IPS-18a (cell line): ENCODE measurements around the gene SECTM1.

Experiments
- H3K27ac ChIP-seq: one replicate; pipeline ENCODE4 v1.5.1; 2013; ENCODE audit warnings: low read length
- H3K27me3 ChIP-seq: one replicate; pipeline ENCODE4 v1.6.1; 2013; ENCODE audit warnings: mild to moderate bottlenecking, low read length; ENCODE audit not compliant: control insufficient read depth, insufficient read depth
- H3K36me3 ChIP-seq: one replicate; pipeline ENCODE4 v1.6.1; 2013; ENCODE audit warnings: low read depth, low read length; ENCODE audit not compliant: control insufficient read depth
- H3K4me1 ChIP-seq: one replicate; pipeline ENCODE4 v1.6.1; 2013; ENCODE audit warnings: low read depth, low read length; ENCODE audit not compliant: control insufficient read depth
- H3K4me3 ChIP-seq: one replicate; pipeline ENCODE4 v1.5.1; 2013; ENCODE audit warnings: low read length
- H3K9ac ChIP-seq: one replicate; pipeline ENCODE4 v1.6.1; 2013; ENCODE audit warnings: mild to moderate bottlenecking, low read length, moderate library complexity
- H3K9me3 ChIP-seq: one replicate; pipeline ENCODE4 v1.6.1; 2013; ENCODE audit warnings: low read depth, low read length; ENCODE audit not compliant: control insufficient read depth

SECTM1 gene

DNA sequence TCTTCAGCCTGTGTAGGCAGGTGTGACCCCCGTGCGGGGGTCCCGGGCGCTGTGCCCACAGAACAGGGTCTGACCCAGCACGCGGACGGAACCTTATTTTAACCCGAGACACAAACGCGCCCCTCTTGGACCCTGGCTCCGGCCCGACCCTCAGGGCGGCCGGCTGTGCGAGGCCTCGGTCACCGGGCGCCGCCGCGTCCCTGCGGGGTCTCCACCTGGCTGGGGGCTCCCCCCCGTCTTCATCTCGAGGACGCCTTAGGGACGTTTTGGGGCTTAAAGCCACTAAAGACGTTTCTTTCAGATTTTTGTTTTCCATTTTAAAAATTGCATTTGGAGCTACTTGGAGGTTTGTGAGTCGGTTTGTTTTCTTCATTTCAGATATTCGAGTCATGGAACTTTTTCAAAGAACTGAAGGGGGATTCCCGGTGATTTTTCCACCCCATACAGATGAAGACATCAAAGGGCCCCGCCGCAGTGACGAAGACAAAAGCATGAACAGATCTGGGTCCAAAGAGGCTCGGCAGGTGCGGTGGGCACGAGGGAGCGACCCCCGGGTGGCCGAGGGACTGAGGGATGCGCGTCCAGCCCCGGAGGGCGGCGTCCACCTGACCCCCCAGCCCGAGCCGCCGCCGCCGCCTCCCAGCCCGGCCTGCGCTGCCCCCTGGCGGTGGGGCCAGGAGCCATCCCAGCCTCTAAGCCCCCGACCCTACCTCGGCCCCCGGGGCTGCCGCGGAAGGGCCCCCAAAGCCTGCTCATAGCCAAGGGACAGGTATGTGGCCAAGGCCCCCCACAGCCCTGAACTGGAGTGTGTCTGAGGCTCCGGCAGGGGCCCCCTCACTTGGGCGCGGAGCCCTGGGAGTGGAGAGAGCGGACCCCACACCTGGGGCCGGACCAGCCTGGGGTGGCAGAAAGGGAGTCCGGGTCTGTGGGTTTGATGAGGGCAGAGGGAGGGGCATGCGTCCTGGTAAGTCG is 12.3 kb downstream of the SECTM1 start:
- H3K27ac ChIP-seq: no peak overlapping the region

DNA sequence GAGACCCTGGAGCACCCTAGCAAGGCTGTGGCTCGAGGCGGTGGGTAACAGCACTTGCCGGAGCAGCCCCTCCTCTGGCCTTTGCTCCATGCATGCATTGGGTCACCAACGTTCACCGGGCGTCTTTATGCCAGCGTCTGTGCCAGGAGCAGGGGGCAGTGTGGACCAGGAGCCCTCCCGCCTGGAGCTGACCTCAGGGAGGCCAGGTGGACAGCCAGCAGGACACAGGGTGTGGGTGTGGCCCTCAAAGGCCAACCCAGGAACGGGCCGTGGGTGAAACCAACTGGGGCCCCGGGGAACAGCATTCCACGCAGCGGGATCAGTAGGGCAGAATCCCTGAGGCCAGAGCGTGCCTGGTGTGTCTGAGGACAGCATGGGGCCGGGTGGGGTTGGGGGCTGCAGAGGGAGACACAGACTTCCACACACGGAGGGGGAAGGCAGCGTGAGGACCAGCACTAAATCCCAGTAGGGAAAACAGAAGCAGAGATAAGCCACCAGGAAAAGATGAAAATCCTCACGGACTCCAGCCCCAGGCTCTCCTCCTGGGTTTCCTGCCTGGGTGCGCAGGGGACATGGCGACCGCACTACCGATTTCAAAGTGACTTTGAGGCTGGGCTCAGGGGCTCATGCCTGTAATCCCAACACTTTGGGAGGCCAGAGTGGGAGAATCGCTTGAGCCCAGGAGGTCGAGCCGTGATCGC is 13.3 kb downstream of the SECTM1 start:
- no peak overlapping the region for H3K9ac ChIP-seq

More for the DNA sequence above, 12.3 kb downstream of the SECTM1 start:
- Histone ChIP-seq H3K4me3 (no peak overlapping the region), H3K9me3 (no peaks in the 10 kb centered on the region), H3K4me1 (no peaks in the 10 kb centered on the region), H3K9ac (no peak overlapping the region), H3K27me3 (no peaks in the 10 kb centered on the region), H3K36me3 (no peaks in the 10 kb centered on the region)

DNA sequence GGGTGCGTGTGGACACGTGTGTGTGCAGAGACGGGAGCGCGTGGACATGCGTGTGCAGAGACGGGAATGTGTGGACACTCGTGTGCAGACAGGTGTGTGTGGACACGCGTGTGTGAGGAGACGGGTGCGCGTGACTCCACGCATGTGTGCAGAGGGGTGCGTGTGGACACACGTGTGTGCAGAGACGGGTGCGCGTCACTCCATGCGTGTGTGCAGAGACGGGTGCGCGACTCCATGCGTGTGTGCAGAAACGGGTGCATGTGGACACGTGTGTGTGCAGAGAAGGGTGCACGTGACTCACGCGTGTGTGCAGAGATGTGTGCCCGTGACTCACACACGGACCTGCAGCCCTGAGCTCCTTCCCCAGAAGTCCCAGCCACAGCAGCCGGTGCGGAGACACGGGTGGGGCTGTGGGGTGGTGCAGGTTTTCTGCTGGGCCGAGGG is 13.9 kb downstream of the SECTM1 start:
- Histone ChIP-seq H3K9ac (no peak overlapping the region), H3K36me3 (no peaks in the 10 kb centered on the region), H3K4me3 (no peak overlapping the region), H3K9me3 (no peaks in the 10 kb centered on the region), H3K27me3 (no peaks in the 10 kb centered on the region), H3K4me1 (no peaks in the 10 kb centered on the region), H3K27ac (no peak overlapping the region)

More for the DNA sequence above, 13.3 kb downstream of the SECTM1 start:
- no peaks in the 10 kb centered on the region for H3K4me1 ChIP-seq
- no peak overlapping the region for H3K27ac ChIP-seq
- no peaks in the 10 kb centered on the region for H3K36me3 ChIP-seq
- no peaks in the 10 kb centered on the region for H3K27me3 ChIP-seq
- no peaks in the 10 kb centered on the region for H3K9me3 ChIP-seq
- H3K4me3 ChIP-seq: no peak overlapping the region

DNA sequence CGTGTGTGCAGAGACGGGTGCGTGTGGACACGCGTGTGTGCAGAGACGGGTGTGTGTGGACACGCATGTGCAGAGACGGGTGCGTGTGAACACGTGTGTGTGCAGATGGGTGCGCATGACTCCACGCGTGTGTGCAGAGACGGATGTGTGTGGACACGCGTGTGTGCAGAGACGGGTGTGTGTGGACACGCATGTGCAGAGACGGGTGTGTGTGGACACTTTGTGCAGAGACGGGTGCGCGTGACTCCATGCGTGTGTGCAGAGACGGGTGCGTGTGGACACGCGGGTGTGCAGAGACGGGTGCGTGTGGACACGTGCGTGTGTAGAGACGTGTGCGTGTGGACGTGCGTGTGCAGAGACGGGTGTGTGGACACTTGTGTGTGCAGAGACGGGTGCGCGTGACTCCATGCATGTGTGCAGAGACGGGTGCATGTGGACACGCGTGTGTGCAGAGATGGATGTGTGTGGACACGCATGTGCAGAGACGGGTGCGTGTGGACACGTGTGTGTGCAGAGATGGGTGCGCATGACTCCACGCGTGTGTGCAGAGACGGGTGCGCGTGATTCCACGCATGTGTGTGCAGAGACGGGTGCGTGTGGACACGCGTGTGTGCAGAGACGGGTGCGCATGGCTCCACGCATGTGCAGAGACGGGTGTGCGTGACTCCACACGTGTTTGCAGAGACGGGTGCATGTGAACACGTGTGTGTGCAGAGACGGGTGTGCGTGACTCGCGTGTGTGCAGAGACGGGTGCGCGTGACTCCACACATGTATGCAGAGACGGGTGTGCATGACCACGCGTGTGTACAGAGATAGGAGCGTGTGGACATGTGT is 14.6 kb downstream of the SECTM1 start:
- Histone ChIP-seq H3K9me3 (no peaks in the 10 kb centered on the region), H3K4me1 (no peaks in the 10 kb centered on the region), H3K27me3 (no peaks in the 10 kb centered on the region)

DNA sequence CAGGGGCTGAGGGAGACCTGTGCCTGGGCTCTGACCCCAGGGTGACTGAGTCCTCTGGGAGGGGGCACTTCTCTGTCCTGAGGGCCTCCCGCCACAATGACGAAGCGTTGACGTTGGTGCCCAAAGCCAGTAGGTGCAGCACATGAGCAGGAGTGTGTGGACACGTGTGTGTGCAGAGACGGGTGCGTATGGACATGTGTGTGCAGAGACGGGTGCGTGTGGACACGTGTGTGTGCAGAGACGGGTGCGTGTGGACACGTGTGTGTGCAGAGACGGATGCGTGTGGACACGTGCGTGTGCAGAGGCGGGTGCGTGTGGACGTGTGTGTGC is 15.4 kb downstream of the SECTM1 start:
- H3K4me1 ChIP-seq: no peaks in the 10 kb centered on the region
- H3K27ac ChIP-seq: no peak overlapping the region
- H3K4me3 ChIP-seq: no peak overlapping the region
- H3K9me3 ChIP-seq: no peaks in the 10 kb centered on the region
- H3K27me3 ChIP-seq: no peaks in the 10 kb centered on the region
- H3K36me3 ChIP-seq: no peaks in the 10 kb centered on the region
- no peak overlapping the region for H3K9ac ChIP-seq

More for the DNA sequence above, 14.6 kb downstream of the SECTM1 start:
- H3K9ac ChIP-seq: no peak overlapping the region
- H3K4me3 ChIP-seq: no peak overlapping the region
- H3K27ac ChIP-seq: no peak overlapping the region
- H3K36me3 ChIP-seq: no peaks in the 10 kb centered on the region

DNA sequence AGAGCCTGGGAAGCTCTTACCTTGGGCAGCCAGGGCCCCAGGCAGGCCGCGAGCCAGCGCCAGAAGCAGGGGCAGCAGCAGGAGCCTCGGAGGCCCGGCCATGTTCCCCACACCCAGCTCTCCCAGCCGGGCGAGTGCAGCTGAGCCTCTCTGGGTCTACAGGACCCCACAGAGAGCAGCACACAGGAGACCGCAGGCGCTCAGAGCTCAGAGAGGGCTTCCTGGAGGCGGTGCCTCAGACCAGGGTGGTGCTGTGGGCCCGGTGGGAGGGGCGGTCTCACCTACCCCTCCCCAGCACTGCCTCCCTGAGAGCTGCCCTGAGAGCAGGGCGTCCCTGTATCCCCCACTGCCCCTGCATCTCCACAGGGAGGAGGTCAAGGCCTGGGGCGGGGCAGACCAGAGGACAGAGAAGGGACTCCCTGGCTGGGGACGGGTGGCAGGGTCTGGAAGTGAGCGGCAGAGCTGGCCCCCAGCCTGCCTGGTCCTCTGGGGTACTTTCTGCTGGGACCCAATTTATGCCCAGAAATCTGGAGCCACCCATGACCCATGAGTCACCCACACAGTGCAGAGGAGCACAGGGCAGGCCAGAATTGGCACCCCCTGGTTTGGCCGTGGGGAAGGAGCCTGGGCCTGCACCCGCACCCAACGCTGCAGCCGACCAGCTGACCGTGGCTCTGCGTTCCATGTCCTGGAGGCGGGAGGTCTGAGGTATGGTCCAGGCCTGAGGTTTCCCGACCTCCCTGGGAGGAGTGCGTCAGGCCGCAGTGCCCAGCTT is 16.0 kb downstream of the SECTM1 start, which contains the start of gene CD7:
Gene CD7 (minus strand): TSS at position 215 of the 775 bp plus-strand sequence. CDS start 113 bp downstream, at position 102.
- Histone ChIP-seq H3K4me1 (no peaks in the 10 kb centered on the region), H3K27me3 (no peaks in the 10 kb centered on the region), H3K9ac (no peak within 1 kb of the TSS), H3K9me3 (no peaks in the 10 kb centered on the region), H3K36me3 (no peaks in the 10 kb centered on the region), H3K27ac (no peak within 1 kb of the TSS), H3K4me3 (no peak within 1 kb of the TSS)

DNA sequence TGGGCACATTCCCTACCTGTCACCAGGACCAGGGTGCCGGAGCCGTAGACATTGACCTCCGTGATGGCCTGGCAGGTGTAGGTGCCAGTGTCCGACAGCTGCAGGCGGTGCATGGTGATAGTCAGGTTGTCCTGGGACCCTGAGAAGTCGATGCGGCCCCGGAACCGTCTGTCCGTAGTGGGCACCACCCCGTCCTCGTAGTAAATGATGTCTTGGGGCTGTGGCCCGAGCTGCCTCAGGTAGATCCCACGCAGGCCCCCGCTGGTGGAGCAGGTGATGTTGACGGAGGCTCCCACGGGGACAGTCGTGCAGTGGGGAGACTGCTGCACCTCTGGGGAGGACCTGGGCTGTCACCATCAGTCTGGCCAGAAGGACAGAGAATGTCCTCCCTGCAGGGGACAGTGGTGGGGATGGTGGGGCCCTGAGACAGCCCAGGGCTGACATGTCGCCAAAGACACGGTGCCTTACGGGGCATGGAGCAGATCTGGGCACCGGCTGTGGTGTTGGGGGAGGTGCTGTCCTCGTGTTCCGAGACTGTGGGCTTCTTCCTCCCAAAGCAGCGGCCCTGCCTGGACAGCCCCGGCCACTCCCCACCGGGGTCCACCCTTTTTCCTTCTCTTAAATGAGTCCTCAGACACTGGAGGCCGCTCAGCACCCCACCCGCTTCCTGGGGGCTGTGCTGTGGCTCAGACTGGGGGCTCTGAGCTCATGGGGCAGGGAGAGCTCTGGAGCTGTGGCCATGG is 16.7 kb downstream of the SECTM1 start:
- no peak overlapping the region for H3K4me3 ChIP-seq
- no peak overlapping the region for H3K9ac ChIP-seq
- no peaks in the 10 kb centered on the region for H3K4me1 ChIP-seq
- H3K27me3 ChIP-seq: no peaks in the 10 kb centered on the region
- no peaks in the 10 kb centered on the region for H3K9me3 ChIP-seq
- H3K36me3 ChIP-seq: no peaks in the 10 kb centered on the region
- H3K27ac ChIP-seq: no peak overlapping the region

DNA sequence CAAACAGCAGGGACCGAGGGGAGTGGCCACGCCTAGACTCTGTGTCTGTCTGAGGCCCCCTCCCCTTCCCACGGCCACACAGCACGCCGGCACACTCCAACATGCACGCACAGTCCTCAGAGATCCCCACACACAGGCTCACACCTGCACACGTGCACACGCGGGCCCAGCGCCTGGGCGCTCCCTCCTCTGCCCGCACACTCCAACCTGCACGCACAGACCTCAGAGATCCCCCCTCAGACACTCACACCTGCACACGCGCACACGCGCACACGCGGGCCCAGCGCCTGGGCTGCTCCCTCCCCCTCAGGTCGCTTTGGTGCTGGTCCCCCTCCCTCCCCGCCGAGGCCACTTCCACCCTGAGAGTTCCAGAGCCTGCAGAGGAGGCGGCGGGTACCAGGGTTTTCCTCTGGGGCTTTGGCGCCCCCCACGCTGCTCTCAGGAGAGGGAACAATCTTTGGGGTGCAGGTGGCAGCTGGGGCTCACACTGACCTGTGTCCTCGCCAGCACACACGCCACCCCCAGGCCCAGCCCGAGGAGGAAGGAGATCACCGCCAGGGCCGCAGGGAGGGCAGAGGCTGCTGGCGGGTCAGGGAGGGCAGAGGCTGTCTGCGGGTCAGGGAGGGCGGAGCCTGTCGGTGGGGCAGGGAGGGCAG is 17.7 kb downstream of the SECTM1 start:
- no peaks in the 10 kb centered on the region for H3K4me1 ChIP-seq
- H3K36me3 ChIP-seq: no peaks in the 10 kb centered on the region
- no peak overlapping the region for H3K27ac ChIP-seq
- H3K9ac ChIP-seq: no peak overlapping the region
- H3K9me3 ChIP-seq: no peaks in the 10 kb centered on the region
- H3K27me3 ChIP-seq: no peaks in the 10 kb centered on the region
- peak overlapping the region; percentile 11 for H3K4me3 ChIP-seq

DNA sequence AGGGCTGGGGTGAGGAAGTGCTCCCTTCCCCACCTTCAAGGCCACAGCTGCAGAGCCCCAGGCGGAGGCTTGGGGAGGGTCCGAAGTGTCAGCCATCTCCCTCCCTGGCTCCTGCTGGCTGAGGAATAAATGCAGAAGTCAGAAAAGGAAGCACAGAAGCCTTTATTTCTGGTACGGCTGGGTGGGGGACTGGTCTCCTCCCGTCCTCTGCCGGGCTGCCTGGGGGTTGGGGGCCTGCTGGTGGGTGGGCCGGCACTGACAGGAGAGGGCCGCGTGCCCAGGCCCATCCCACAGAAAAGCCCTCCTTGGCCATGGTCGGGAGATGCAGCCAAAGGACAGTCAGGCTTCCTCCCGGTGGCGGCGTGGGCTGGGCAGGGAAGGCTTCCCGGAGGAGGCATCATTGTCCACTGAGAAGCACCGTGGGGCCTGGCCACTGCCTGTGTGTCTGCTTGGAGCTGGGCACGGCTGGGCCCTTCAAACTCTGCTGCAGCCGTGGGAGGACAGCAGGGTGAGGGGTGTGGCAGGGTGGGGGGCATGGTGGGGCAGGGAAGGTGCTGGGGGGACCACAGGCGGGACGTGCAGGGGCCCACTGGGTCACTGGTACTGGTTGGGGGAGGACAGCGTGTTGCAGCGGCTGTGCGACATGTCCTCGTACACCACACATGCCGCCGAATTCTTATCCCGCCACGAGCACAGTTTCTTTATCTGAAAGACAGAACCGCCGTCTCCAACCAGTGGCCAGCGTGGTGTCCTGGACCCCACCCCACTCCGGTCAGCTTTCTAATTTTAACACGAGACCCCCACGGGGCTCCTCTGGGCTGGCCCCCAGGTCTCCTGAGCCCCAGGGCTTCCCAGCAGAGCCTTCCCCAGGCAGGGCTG is 18.6 kb downstream of the SECTM1 start:
- Histone ChIP-seq H3K4me1 (no peaks in the 10 kb centered on the region), H3K36me3 (no peaks in the 10 kb centered on the region), H3K9ac (no peak overlapping the region), H3K27ac (no peak overlapping the region), H3K27me3 (no peaks in the 10 kb centered on the region), H3K4me3 (no peak overlapping the region), H3K9me3 (no peaks in the 10 kb centered on the region)
